K562 (cell line): ENCODE data around the gene MYL10. TPM values are rescaled to one million over a fixed set of nuclear protein-coding genes. Genes with fewer than 3 reads are reported as not detected.
A peak's percentile ranks its signal among the peaks of the same experiment; 100 is the strongest.

ENCODE experiments used
- ATAC-seq: fragments of 200-7000 bp; cut with Tn5 transposase; 3 replicates; pipeline ENCODE4 v1.9.1; 2020; ENCODE audit warnings: moderate library complexity
- BruUV-seq: library from RNA; stranded (reverse); fragments of 400-500 nt; replicated peaks from 2 replicates; lab custom pipeline; 2021; lab: Mats Ljungman, UMichigan
- CTCF ChIA-PET: fragments of 300-600 bp; formaldehyde crosslinking; extraction: SDS; loops from one replicate; lab custom pipeline; 2021; ENCODE audit warnings: low intra/inter-chr PET ratio; lab: Yijun Ruan, JAX
- POLR2A ChIA-PET: fragments of 300-600, 350-650 bp; sonication (Branson Sonifier 250); formaldehyde crosslinking; extraction: SDS; loops from one replicate; lab custom pipeline; 2021; ENCODE audit warnings: antibody characterized with exemption, inconsistent platforms; lab: Yijun Ruan, JAX
- DNase-seq, 4 experiments: peaks; one replicate each; pipeline versions ENCODE4 v3.0.0 to v3.0.0-alpha.2; 2011 to 2018; ENCODE audit warnings: low spot score in 3 of 4, mixed read lengths in 3 of 4; ENCODE audit errors: extremely low read depth in 1 of 4
- FAIRE-seq: peaks from 2 replicates; lab custom pipeline; 2011; peaks lifted over from hg19 to GRCh38; lab: Jason Lieb, UNC
- H2AFZ ChIP-seq: 2 replicates; pipeline ENCODE4 v1.6.0; 2011; ENCODE audit warnings: low read depth, low read length, control low read depth, inconsistent platforms
- H3K27ac ChIP-seq: fragments of 200-600 bp; 3 replicates; pipeline ENCODE4 v1.8.0; 2011; ENCODE audit warnings: low read depth, mild to moderate bottlenecking, control low read depth, inconsistent platforms, low read length, moderate library complexity, mixed read lengths; ENCODE audit errors: extremely low read depth
- H3K27me3 ChIP-seq, 2 experiments: fragments of 300-600 bp in 1 of 2; 2 replicates in 1 of 2; 3 replicates in 1 of 2; pipeline versions ENCODE4 v1.6.0 to v1.8.0; 2011; ENCODE audit warnings: inconsistent platforms in 2 of 2, low read length in 2 of 2, mild to moderate bottlenecking in 1 of 2, mixed read lengths in 1 of 2, moderate library complexity in 1 of 2; ENCODE audit not compliant: control insufficient read depth in 2 of 2, insufficient read depth in 2 of 2
- H3K36me3 ChIP-seq: fragments of 300-600 bp; 3 replicates; pipeline ENCODE4 v1.8.0; 2011; ENCODE audit warnings: mild to moderate bottlenecking, low read length, inconsistent platforms; ENCODE audit not compliant: control insufficient read depth, insufficient read depth
- H3K4me1 ChIP-seq, 2 experiments: fragments of 200-600 bp in 1 of 2; replicated peaks in 1 of 2; 2 replicates in 1 of 2; 3 replicates in 1 of 2; pipeline versions ENCODE4 v1.5.1 to v1.8.0; 2011; ENCODE audit warnings: inconsistent platforms in 2 of 2, low read length in 2 of 2, mild to moderate bottlenecking in 1 of 2, mixed read lengths in 1 of 2, moderate library complexity in 1 of 2; ENCODE audit not compliant: control insufficient read depth in 2 of 2, insufficient read depth in 2 of 2
- H3K4me2 ChIP-seq: 2 replicates; pipeline ENCODE4 v1.6.1; 2011; ENCODE audit warnings: low read length, control low read depth, inconsistent platforms, mixed read lengths; ENCODE audit not compliant: insufficient read depth
- H3K4me3 ChIP-seq: fragments of 200-600 bp; sonication (generic), shearing (Covaris generic); 2 replicates; pipeline ENCODE4 v1.5.1; 2016; ENCODE audit warnings: control low read depth, inconsistent platforms
- H3K79me2 ChIP-seq: fragments of 200-600 bp; 3 replicates; pipeline ENCODE4 v1.8.0; 2011; ENCODE audit warnings: low read length, inconsistent platforms; ENCODE audit not compliant: control insufficient read depth, insufficient read depth
- H3K9ac ChIP-seq, 2 experiments: 2 replicates each; pipeline versions ENCODE4 v1.6.0 to v1.6.1; 2011; ENCODE audit warnings: low read depth in 2 of 2, low read length in 2 of 2, control low read depth in 1 of 2, inconsistent platforms in 1 of 2, mild to moderate bottlenecking in 1 of 2, mixed read lengths in 1 of 2; ENCODE audit not compliant: insufficient read depth in 1 of 2
- H3K9me1 ChIP-seq: one replicate; pipeline ENCODE4 v1.6.0; 2011; ENCODE audit warnings: inconsistent platforms, mild to moderate bottlenecking, low read length, moderate library complexity; ENCODE audit not compliant: control insufficient read depth, insufficient read depth
- H3K9me3 ChIP-seq: replicated peaks from 2 replicates; pipeline ENCODE4 v1.5.1; 2011; ENCODE audit warnings: low read depth, low read length, inconsistent platforms; ENCODE audit not compliant: control insufficient read depth, insufficient read depth
- H4K20me1 ChIP-seq: replicated peaks from 2 replicates; pipeline ENCODE4 v1.6.1; 2011; ENCODE audit warnings: low read length, inconsistent platforms, mixed read lengths; ENCODE audit not compliant: control insufficient read depth, insufficient read depth
- ESRRB ChIP-seq: fragments of 250-450 bp; sonication (Bioruptor Pico); IDR thresholded peaks from 2 replicates; pipeline ENCODE4 v1.5.0; 2020; ENCODE audit warnings: mild to moderate bottlenecking, moderate library complexity, borderline replicate concordance
- KAT2B ChIP-seq: IDR thresholded peaks from one replicate; pipeline ENCODE4 v1.6.1; 2012; ENCODE audit warnings: low read depth, mild to moderate bottlenecking, control low read depth, inconsistent platforms, low read length, moderate library complexity
- NR3C1 ChIP-seq: sonication (generic); formaldehyde crosslinking; IDR thresholded peaks from 2 replicates; pipeline ENCODE4 v1.8.1; 2022; ENCODE audit warnings: missing genetic modification reagents
- RBM25 ChIP-seq: fragments of 200-400 bp; formaldehyde crosslinking; IDR thresholded peaks from 2 replicates; pipeline ENCODE4 v1.6.1; 2018; ENCODE audit warnings: low read length, low read depth, moderate library complexity; ENCODE audit not compliant: severe bottlenecking
- SMARCA5 ChIP-seq: fragments of 450-650 bp; IDR thresholded peaks from 2 replicates; pipeline ENCODE4 v1.6.1; 2016
- SRSF3 ChIP-seq: fragments of 200-400 bp; formaldehyde crosslinking; IDR thresholded peaks from 2 replicates; pipeline ENCODE4 v1.6.1; 2016; ENCODE audit warnings: mild to moderate bottlenecking, low read length, moderate library complexity; ENCODE audit not compliant: insufficient read depth
- ZEB2 ChIP-seq: fragments of 450-650 bp; IDR thresholded peaks from 2 replicates; pipeline ENCODE4 v1.6.1; 2016
- ZFP36 ChIP-seq: fragments of 150-350 bp; IDR thresholded peaks from 2 replicates; pipeline ENCODE4 v1.6.1; 2018; ENCODE audit warnings: low read length, low read depth; ENCODE audit not compliant: partially characterized antibody
- ZFPM2 ChIP-seq: fragments of 250-450 bp; sonication (Bioruptor Pico); IDR thresholded peaks from 2 replicates; pipeline ENCODE4 v1.5.1; 2022; ENCODE audit warnings: mild to moderate bottlenecking
- ZFX ChIP-seq: sonication (generic); formaldehyde crosslinking; IDR thresholded peaks from 2 replicates; pipeline ENCODE4 v1.8.0; 2022; ENCODE audit warnings: mild to moderate bottlenecking, missing genetic modification reagents, moderate library complexity
- ZNF436 ChIP-seq: fragments of 250-450, 450-650 bp; sonication (Bioruptor Pico); formaldehyde crosslinking; IDR thresholded peaks from 2 replicates; pipeline ENCODE4 v1.7.0; 2020; ENCODE audit warnings: mild to moderate bottlenecking
- ZNF77 ChIP-seq: fragments of 250-450 bp; sonication (Bioruptor Pico); IDR thresholded peaks from 2 replicates; pipeline ENCODE4 v1.5.0; 2020
- WGBS: fragments of 100-300 bp; shearing (Covaris generic); methylation state at CpG from one replicate; pipeline ENCODE4 v1.1.6; 2016; ENCODE audit warnings: low coverage, mixed read lengths; ENCODE audit not compliant: insufficient coverage; ENCODE audit errors: missing lambda C conversion rate; 5-methylcytosine and 5-hydroxymethylcytosine counted together
- in situ Hi-C: fragments of 300-500 bp; cut with MboI; formaldehyde crosslinking; loops from 4 replicates; pipeline ENCODE4 v1.15.0; 2018; ENCODE audit warnings: inconsistent platforms, mixed read lengths
- intact Hi-C: fragments of 100-400 bp; cut with micrococcal nuclease; formaldehyde crosslinking; loops from 2 replicates; pipeline ENCODE4 v1.14.2; 2022
- polyA plus RNA-seq, 8 experiments: library from polyadenylated mRNA; depleted of rRNA in 4 of 8; stranded (reverse) in 5 of 8; unstranded in 3 of 8; fragments of >200 nt; fragmentation: Nextera tagmentation in 2 of 8; fragmentation: Illumina TruSeq in 1 of 8; extraction: Ambion mirVana in 2 of 8; extraction: Trizol in 1 of 8; gene quantifications; 2 replicates each; pipeline versions ENCODE4 v1.2.1 to v1.2.3, GENCODE V29; 2011 to 2014; ENCODE audit warnings: inconsistent platforms in 1 of 8, missing spikeins in 1 of 8
- total RNA-seq, 7 experiments: library from RNA; depleted of rRNA in 6 of 7; stranded (reverse); fragments of >200 nt in 6 of 7; fragmentation: Illumina TruSeq in 2 of 7; extraction: Trizol in 2 of 7; gene quantifications; 2 replicates each; pipeline versions ENCODE4 v1.2.1 to v1.2.3, GENCODE V29; 2011 to 2021; ENCODE audit warnings: low replicate concordance in 1 of 7
- TF ChIP-seq, protein P1 (sequence below): IDR thresholded peaks from 2 replicates; pipeline ENCODE4 v1.6.1; 2011; ENCODE audit warnings: borderline replicate concordance, low read depth, mild to moderate bottlenecking, moderate library complexity, low read length; ENCODE audit not compliant: insufficient read depth, poor library complexity, severe bottlenecking
- TF ChIP-seq, protein P2 (sequence below): fragments of 450-650 bp; IDR thresholded peaks from 2 replicates; pipeline ENCODE4 v1.6.1; 2016; ENCODE audit warnings: low read depth, mild to moderate bottlenecking, moderate library complexity
- TF ChIP-seq, protein P3 (sequence below): fragments of 250-450 bp; sonication (Bioruptor Pico); IDR thresholded peaks from 2 replicates; pipeline ENCODE4 v1.5.0; 2021
- TF ChIP-seq, protein P4 (sequence below): sonication (generic); formaldehyde crosslinking; IDR thresholded peaks from 2 replicates; pipeline ENCODE4 v1.5.0; 2020; ENCODE audit warnings: missing genetic modification reagents

MYL10 gene
- total and polyA plus RNA-seq, 9 of the 15 experiments (the other 6 are each of a cell fraction or from before 2014, with no cell fraction given) = not detected

DNA sequence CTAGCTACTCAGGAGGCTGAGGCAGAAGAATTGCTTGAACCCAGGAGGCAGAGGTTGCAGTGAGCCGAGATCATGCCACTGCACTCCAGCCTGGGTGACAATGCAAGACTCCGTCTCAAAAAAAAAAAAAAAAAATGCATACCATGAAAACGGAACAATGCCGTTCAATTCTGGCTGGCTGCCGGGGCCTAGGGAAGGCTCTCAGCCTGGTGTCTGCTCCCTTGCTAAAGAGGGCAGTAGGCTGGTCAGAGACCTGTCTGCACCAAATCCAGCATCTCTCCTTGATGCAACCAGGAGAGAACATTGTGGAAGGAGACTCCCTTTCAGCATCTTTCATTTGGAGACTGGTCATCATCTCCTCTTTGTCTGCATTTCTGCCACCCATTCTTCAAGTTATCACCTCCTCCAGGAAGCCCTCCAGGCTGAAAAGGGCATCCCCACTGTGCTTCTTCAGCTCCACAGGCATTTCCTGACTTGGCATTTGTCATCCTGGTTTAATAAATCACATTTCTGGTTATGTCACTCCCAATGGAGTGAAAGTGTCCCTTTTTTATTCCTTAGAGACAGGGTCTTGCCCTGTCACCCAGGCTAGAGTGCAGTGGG is 24.7 kb downstream of the MYL10 start:
- no peak overlapping the region for H2AFZ ChIP-seq
- H3K9me1 ChIP-seq = no peaks in the 10 kb centered on the region
- DNase-seq = no peak
- peak; percentile 98 for TF ChIP-seq ZFP36
- no peak for TF ChIP-seq ZFPM2 (CRISPR knock-in tag)
- TF ChIP-seq SMARCA5 = peak; percentile 22; the same call in 1 of the 2 replicates
- no peak for TF ChIP-seq ZNF77 (CRISPR knock-in tag)
- TF ChIP-seq, protein P1, sequence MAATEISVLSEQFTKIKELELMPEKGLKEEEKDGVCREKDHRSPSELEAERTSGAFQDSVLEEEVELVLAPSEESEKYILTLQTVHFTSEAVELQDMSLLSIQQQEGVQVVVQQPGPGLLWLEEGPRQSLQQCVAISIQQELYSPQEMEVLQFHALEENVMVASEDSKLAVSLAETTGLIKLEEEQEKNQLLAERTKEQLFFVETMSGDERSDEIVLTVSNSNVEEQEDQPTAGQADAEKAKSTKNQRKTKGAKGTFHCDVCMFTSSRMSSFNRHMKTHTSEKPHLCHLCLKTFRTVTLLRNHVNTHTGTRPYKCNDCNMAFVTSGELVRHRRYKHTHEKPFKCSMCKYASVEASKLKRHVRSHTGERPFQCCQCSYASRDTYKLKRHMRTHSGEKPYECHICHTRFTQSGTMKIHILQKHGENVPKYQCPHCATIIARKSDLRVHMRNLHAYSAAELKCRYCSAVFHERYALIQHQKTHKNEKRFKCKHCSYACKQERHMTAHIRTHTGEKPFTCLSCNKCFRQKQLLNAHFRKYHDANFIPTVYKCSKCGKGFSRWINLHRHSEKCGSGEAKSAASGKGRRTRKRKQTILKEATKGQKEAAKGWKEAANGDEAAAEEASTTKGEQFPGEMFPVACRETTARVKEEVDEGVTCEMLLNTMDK = no peak
- no peak for TF ChIP-seq ZEB2
- TF ChIP-seq, protein P2, sequence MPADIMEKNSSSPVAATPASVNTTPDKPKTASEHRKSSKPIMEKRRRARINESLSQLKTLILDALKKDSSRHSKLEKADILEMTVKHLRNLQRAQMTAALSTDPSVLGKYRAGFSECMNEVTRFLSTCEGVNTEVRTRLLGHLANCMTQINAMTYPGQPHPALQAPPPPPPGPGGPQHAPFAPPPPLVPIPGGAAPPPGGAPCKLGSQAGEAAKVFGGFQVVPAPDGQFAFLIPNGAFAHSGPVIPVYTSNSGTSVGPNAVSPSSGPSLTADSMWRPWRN = no peak
- no peak for TF ChIP-seq NR3C1 (CRISPR knock-in tag)
- no peak for TF ChIP-seq SRSF3
- TF ChIP-seq ZNF436 = peak; percentile 49; the same call in 1 of the 2 replicates
- TF ChIP-seq ESRRB = no peak
- TF ChIP-seq, protein P3, sequence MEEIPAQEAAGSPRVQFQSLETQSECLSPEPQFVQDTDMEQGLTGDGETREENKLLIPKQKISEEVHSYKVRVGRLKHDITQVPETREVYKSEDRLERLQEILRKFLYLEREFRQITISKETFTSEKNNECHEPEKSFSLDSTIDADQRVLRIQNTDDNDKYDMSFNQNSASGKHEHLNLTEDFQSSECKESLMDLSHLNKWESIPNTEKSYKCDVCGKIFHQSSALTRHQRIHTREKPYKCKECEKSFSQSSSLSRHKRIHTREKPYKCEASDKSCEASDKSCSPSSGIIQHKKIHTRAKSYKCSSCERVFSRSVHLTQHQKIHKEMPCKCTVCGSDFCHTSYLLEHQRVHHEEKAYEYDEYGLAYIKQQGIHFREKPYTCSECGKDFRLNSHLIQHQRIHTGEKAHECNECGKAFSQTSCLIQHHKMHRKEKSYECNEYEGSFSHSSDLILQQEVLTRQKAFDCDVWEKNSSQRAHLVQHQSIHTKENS (CRISPR knock-in tag) = no peak
- TF ChIP-seq RBM25 = peak; percentile 89
- no peak for TF ChIP-seq ZFX (CRISPR knock-in tag)
- TF ChIP-seq KAT2B = no peak
- TF ChIP-seq, protein P4, sequence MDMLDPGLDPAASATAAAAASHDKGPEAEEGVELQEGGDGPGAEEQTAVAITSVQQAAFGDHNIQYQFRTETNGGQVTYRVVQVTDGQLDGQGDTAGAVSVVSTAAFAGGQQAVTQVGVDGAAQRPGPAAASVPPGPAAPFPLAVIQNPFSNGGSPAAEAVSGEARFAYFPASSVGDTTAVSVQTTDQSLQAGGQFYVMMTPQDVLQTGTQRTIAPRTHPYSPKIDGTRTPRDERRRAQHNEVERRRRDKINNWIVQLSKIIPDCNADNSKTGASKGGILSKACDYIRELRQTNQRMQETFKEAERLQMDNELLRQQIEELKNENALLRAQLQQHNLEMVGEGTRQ (CRISPR knock-in tag) = no peak
- H4K20me1 ChIP-seq = 0 out of 2 replicates have a peak, but pooled peaks cover 11% of the 10 kb centered on the region
- no peaks in the 10 kb centered on the region for H3K36me3 ChIP-seq
- no peaks in the 10 kb centered on the region for H3K79me2 ChIP-seq
- H3K9ac ChIP-seq = no peak overlapping the region
- intact Hi-C loops (loop anchor here (5.0 kb wide), 3 partner anchors 73 to 633 kb away; no protein-coding TSS in a partner anchor), in situ Hi-C loops (no loop called here)
- no peaks in the 10 kb centered on the region for H3K9me3 ChIP-seq
- no peak for ATAC-seq
- no TSS peak for BruUV-seq
- H3K27ac ChIP-seq = no peak overlapping the region
- no peak overlapping the region for H3K4me3 ChIP-seq
- CTCF ChIA-PET = interaction anchor here (0.9 kb wide), 1 partner anchor 209 kb away, joined by 3 read pairs; no protein-coding TSS in a partner anchor
- POLR2A ChIA-PET = interaction anchor here (1.2 kb wide), 1 partner anchor 660 kb away, joined by 3 read pairs; no protein-coding TSS in a partner anchor
- FAIRE-seq = no peak
- WGBS = 5% methylated on average over 4 of the region's 5 CpGs
- no peak overlapping the region for H3K4me2 ChIP-seq
- peaks cover 0 to 14% of the 10 kb centered on the region in 2 experiments; a peak in 2 of 5 replicates for H3K4me1 ChIP-seq
- H3K27me3 ChIP-seq = peaks cover 8 to 56% of the 10 kb centered on the region in 2 experiments; a peak in 4 of 5 replicates
